ENCODE results near the gene FAM162A.

DNA sequence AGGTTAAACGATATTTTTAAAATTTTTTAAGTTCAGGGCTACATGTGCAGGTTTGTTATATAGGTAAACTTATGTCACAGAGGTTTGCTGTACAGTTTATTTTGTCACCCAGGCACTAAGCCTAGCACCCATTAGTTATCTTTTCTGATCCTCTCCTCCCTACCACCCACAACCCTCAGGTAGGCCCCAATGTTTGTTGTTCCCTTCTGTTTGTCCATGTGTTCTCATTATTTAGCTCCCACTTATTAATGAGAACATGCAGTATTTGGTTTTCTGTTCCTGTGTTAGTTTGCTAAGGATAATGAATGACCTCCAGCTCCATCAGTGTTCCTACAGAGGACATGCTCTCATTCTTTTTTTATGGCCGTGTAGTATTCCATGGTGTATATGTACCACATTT is 14.9 kb downstream of the FAM162A start:
- TF ChIP-seq POLR2AphosphoS5 (IDR thresholded peaks at IDR 0.05; ENCODE audit: low read depth, low read length), result no peak
- no peak for TF ChIP-seq TAF1 (IDR thresholded peaks at IDR 0.05; ENCODE audit: low read depth, low read length)
- no peak for TF ChIP-seq POLR2A (IDR thresholded peaks at IDR 0.05; ENCODE audit: low read depth, low read length)

All from GM12891 (cell line).